IMR-90 (cell line): ENCODE measurements around the gene PILRA. TPM values are rescaled to one million over a fixed set of nuclear protein-coding genes. Genes with fewer than 3 reads are reported as not detected.
"Not testable (repeated sequence)": the region's sequence is repeated elsewhere in the genome, so short reads cannot be mapped to it uniquely, and the experiment has no call there.

ENCODE experiments used
- ATAC-seq: fragments of 200-7000 bp; cut with Tn5 transposase; 2 replicates; pipeline ENCODE4 v1.9.1; 2020; ENCODE audit warnings: low read depth, mild to moderate bottlenecking, moderate library complexity
- BruUV-seq: library from RNA; stranded (reverse); fragments of 400-500 nt; replicated peaks from 2 replicates; lab custom pipeline; 2021; lab: Mats Ljungman, UMichigan
- CTCF ChIA-PET: fragments of 300-600 bp; formaldehyde crosslinking; extraction: SDS; loops from one replicate; lab custom pipeline; 2021; ENCODE audit warnings: antibody characterized with exemption; lab: Yijun Ruan, JAX
- POLR2A ChIA-PET: fragments of 300-600 bp; sonication (Branson Sonifier 250); formaldehyde crosslinking; loops from one replicate; lab custom pipeline; 2022; ENCODE audit warnings: antibody characterized with exemption; ENCODE audit not compliant: unreplicated experiment; lab: Charles Lee
- DNase-seq: peaks from one replicate; pipeline ENCODE4 v3.0.0; 2013
- H2AFZ ChIP-seq: replicated peaks from 2 replicates; pipeline ENCODE3; 2013; ENCODE audit warnings: low read length, mild to moderate bottlenecking; ENCODE audit not compliant: poor library complexity
- H2AK5ac ChIP-seq: 2 replicates; pipeline ENCODE4 v1.6.1; 2013; ENCODE audit warnings: low read depth, low read length, inconsistent platforms
- H2AK9ac ChIP-seq: replicated peaks from 2 replicates; pipeline ENCODE3; 2013; ENCODE audit warnings: mild to moderate bottlenecking, low read depth, low read length, moderate library complexity; ENCODE audit not compliant: poor library complexity
- H2BK120ac ChIP-seq: 2 replicates; pipeline ENCODE4 v1.6.1; 2013; ENCODE audit warnings: low read depth, low read length, inconsistent platforms
- H2BK15ac ChIP-seq: 3 replicates; pipeline ENCODE4 v1.6.1; 2013; ENCODE audit warnings: low read depth, low read length, inconsistent platforms
- H2BK20ac ChIP-seq: 2 replicates; pipeline ENCODE4 v1.6.1; 2013; ENCODE audit warnings: low read depth, mild to moderate bottlenecking, inconsistent platforms, low read length, moderate library complexity
- H2BK5ac ChIP-seq: 2 replicates; pipeline ENCODE4 v1.6.1; 2013; ENCODE audit warnings: mild to moderate bottlenecking, low read depth, low read length, inconsistent platforms; ENCODE audit not compliant: poor library complexity, severe bottlenecking
- H3K14ac ChIP-seq: replicated peaks from 2 replicates; pipeline ENCODE4 v1.6.1; 2013; ENCODE audit warnings: low read depth, low read length, inconsistent platforms
- H3K18ac ChIP-seq: 2 replicates; pipeline ENCODE4 v1.6.1; 2013; ENCODE audit warnings: low read depth, low read length, control low read depth
- H3K23ac ChIP-seq: 2 replicates; pipeline ENCODE4 v1.6.1; 2013; ENCODE audit warnings: low read depth, low read length, inconsistent platforms
- H3K27ac ChIP-seq: 2 replicates; pipeline ENCODE4 v1.5.1; 2013; ENCODE audit warnings: mild to moderate bottlenecking, control low read depth, low read length; ENCODE audit not compliant: insufficient read depth
- H3K27me3 ChIP-seq: 2 replicates; pipeline ENCODE4 v1.6.1; 2013; ENCODE audit warnings: low read length; ENCODE audit not compliant: control insufficient read depth, insufficient read depth
- H3K36me3 ChIP-seq: 2 replicates; pipeline ENCODE4 v1.6.1; 2013; ENCODE audit warnings: low read length, mixed read lengths; ENCODE audit not compliant: control insufficient read depth, insufficient read depth
- H3K4ac ChIP-seq: 2 replicates; pipeline ENCODE4 v1.6.1; 2013; ENCODE audit warnings: low read depth, low read length, inconsistent platforms
- H3K4me1 ChIP-seq: 2 replicates; pipeline ENCODE4 v1.6.1; 2013; ENCODE audit warnings: low read length, mixed read lengths; ENCODE audit not compliant: control insufficient read depth, insufficient read depth
- H3K4me2 ChIP-seq: 2 replicates; pipeline ENCODE4 v1.6.1; 2013; ENCODE audit warnings: low read depth, mild to moderate bottlenecking, control low read depth, low read length, moderate library complexity
- H3K4me3 ChIP-seq: 2 replicates; pipeline ENCODE4 v1.5.1; 2013; ENCODE audit warnings: low read depth, mild to moderate bottlenecking, control low read depth, low read length, moderate library complexity; ENCODE audit not compliant: insufficient read depth
- H3K56ac ChIP-seq: 2 replicates; pipeline ENCODE4 v1.6.1; 2013; ENCODE audit warnings: low read length, inconsistent platforms; ENCODE audit not compliant: insufficient read depth; ENCODE audit errors: extremely low read depth
- H3K79me1 ChIP-seq, 2 experiments: 2 replicates each; pipeline ENCODE4 v1.6.1; 2013; ENCODE audit warnings: low read length in 2 of 2, inconsistent platforms in 1 of 2, low read depth in 1 of 2
- H3K9ac ChIP-seq: 2 replicates; pipeline ENCODE4 v1.6.1; 2013; ENCODE audit warnings: low read depth, low read length, control low read depth
- H3K9me1 ChIP-seq: 2 replicates; pipeline ENCODE4 v1.6.1; 2013; ENCODE audit warnings: low read length, inconsistent platforms; ENCODE audit not compliant: insufficient read depth
- H3K9me3 ChIP-seq: 2 replicates; pipeline ENCODE4 v1.6.1; 2013; ENCODE audit warnings: low read length; ENCODE audit not compliant: control insufficient read depth, insufficient read depth
- H4K20me1 ChIP-seq: 2 replicates; pipeline ENCODE4 v1.6.1; 2013; ENCODE audit warnings: low read length, inconsistent platforms; ENCODE audit not compliant: insufficient read depth
- H4K5ac ChIP-seq: 2 replicates; pipeline ENCODE4 v1.6.1; 2013; ENCODE audit warnings: mild to moderate bottlenecking, low read depth, low read length, control low read depth
- H4K8ac ChIP-seq, 2 experiments: 2 replicates each; pipeline ENCODE4 v1.6.1; 2013; ENCODE audit warnings: low read depth in 2 of 2, low read length in 2 of 2, control low read depth in 1 of 2, inconsistent platforms in 1 of 2
- H4K91ac ChIP-seq: 2 replicates; pipeline ENCODE4 v1.6.1; 2013; ENCODE audit warnings: low read depth, low read length, inconsistent platforms; ENCODE audit not compliant: insufficient read depth
- whole genome bisulfite sequencing, 2 experiments: methylation state at CpG; one replicate each; pipeline versions ENCODE4 v1.1.5 to v1.1.7; 2013; ENCODE audit warnings: missing lambda C conversion rate in 2 of 2; ENCODE audit not compliant: insufficient read length in 1 of 2; ENCODE audit errors: extremely low coverage in 2 of 2; 5-methylcytosine and 5-hydroxymethylcytosine counted together
- dilution Hi-C: fragments of 300-500 bp; cut with HindIII; formaldehyde crosslinking; loops from one replicate; pipeline ENCODE4 v1.14.3; 2018; ENCODE audit warnings: low sequenced_read_pairs; ENCODE audit not compliant: unreplicated experiment
- in situ Hi-C: fragments of 300-500 bp; cut with MboI; formaldehyde crosslinking; loops from 3 replicates; pipeline ENCODE4 v1.14.3; 2019; ENCODE audit warnings: low sequenced_read_pairs, inconsistent platforms, mixed read lengths
- intact Hi-C: fragments of 100-400 bp; cut with micrococcal nuclease; formaldehyde crosslinking; loops from 2 replicates; pipeline ENCODE4 v1.10.0; 2022
- polyA plus RNA-seq, 3 experiments: library from polyadenylated mRNA; depleted of rRNA; stranded (reverse); fragments of >200 nt; gene quantifications; 2 replicates each; pipeline ENCODE4 v1.2.3, GENCODE V29; 2012; ENCODE audit warnings: low replicate concordance in 1 of 3
- total RNA-seq: library from RNA; depleted of rRNA; stranded (reverse); fragments of >200 nt; gene quantifications from 2 replicates; pipeline ENCODE4 v1.2.3, GENCODE V29; 2012

PILRA gene
- total and polyA plus RNA-seq, 2 of the 4 experiments (the other 2 are of a cell fraction) = 0.56 TPM; not detected in 1

DNA sequence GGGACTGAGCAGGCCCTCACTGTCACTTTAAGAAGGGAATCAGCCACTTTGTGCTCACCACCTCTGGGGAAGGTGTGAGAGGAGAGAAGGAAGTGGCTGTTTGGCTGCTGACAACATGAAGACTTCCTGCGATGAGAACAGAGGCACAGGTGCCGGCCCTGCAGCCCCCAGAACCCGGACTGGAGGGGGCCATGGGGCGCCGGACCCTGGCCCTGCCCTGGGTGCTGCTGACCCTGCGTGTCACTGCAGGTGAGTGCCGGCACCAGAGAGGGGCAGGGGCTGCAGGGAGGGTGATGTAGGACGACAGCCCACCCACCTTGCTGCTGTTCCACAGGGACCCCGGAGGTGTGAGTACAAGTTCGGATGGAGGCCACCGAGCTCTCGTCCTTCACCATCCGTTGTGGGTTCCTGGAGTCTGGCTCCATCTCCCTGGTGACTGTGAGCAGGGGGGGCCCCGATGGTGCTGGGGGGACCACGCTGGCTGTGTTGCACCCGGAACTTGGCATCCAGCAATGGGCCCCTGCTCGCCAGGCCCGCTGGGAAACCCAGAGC, 21.0 kb upstream of the PILRA start:
- H2AK9ac ChIP-seq, H3K4me2 ChIP-seq, H3K23ac ChIP-seq, H3K4me3 ChIP-seq, H4K20me1 ChIP-seq, intact Hi-C loops, H3K9ac ChIP-seq, dilution Hi-C loops, in situ Hi-C loops, H2BK20ac ChIP-seq, H3K4me1 ChIP-seq, H3K9me1 ChIP-seq, H4K5ac ChIP-seq, H3K18ac ChIP-seq, H2AFZ ChIP-seq, H3K27ac ChIP-seq, POLR2A ChIA-PET, ATAC-seq, CTCF ChIA-PET, H4K91ac ChIP-seq, DNase-seq, H3K9me3 ChIP-seq, BruUV-seq, H2BK15ac ChIP-seq, H2BK5ac ChIP-seq, H2BK120ac ChIP-seq, H3K27me3 ChIP-seq, H3K14ac ChIP-seq, H3K4ac ChIP-seq, H2AK5ac ChIP-seq, H3K56ac ChIP-seq, H4K8ac ChIP-seq: not testable (repeated sequence)
- peaks cover 9 to 20% of the 10 kb centered on the region in 2 experiments; a peak in 2 of 4 replicates for H3K79me1 ChIP-seq
- H3K36me3 ChIP-seq = peaks cover 73% of the 10 kb centered on the region
- WGBS, 2 experiments = 91% methylated on average over 5 of the region's 18 CpGs; no CpG with 5 or more reads in 1 of the 2 experiments
